SK-N-MC (cell line): ENCODE data around the gene RSRC1.
A peak's percentile ranks its signal among the peaks of the same experiment; 100 is the strongest.
"Not testable (repeated sequence)": the region's sequence is repeated elsewhere in the genome, so short reads cannot be mapped to it uniquely, and the experiment has no call there.

Experiments
- DNase-seq: peaks from one replicate; pipeline ENCODE4 v3.0.0-alpha.2; 2011; ENCODE audit warnings: low read depth, low spot score
- H3K27ac ChIP-seq: fragments of 200-600 bp; sonication (generic); 2 replicates; pipeline ENCODE4 v1.5.1; 2016; ENCODE audit warnings: mixed run types
- H3K36me3 ChIP-seq: fragments of 200-600 bp; sonication (generic); 2 replicates; pipeline ENCODE4 v1.6.1; 2017; ENCODE audit warnings: antibody characterized with exemption, low read length, mixed read lengths; ENCODE audit not compliant: insufficient read depth
- H3K4me3 ChIP-seq: fragments of 200-600 bp; sonication (generic); 2 replicates; pipeline ENCODE4 v1.5.1; 2016
- H3K9ac ChIP-seq: fragments of 200-600 bp; sonication (generic); 2 replicates; pipeline ENCODE4 v1.8.0; 2017; ENCODE audit warnings: mixed run types, mixed read lengths; ENCODE audit not compliant: insufficient read length
- H3K9me3 ChIP-seq: fragments of 200-600 bp; sonication (generic); 2 replicates; pipeline ENCODE4 v1.6.1; 2017; ENCODE audit warnings: low read depth, mild to moderate bottlenecking, antibody characterized with exemption, low read length, moderate library complexity, mixed read lengths
- EZH2 ChIP-seq: fragments of 200-600 bp; sonication (generic); IDR thresholded peaks from one replicate; pipeline ENCODE4 v1.6.1; 2017; ENCODE audit warnings: antibody characterized with exemption
- FOXP2 ChIP-seq: optimal IDR thresholded peaks from 2 replicates; pipeline ENCODE3; 2011; ENCODE audit warnings: mild to moderate bottlenecking, moderate library complexity; ENCODE audit not compliant: insufficient read depth; ENCODE audit errors: extremely low read length, control extremely low read depth
- POLR2AphosphoS5 ChIP-seq: IDR thresholded peaks from 2 replicates; pipeline ENCODE4 v1.6.1; 2012; ENCODE audit warnings: mild to moderate bottlenecking, low read depth, low read length, borderline replicate concordance

RSRC1 gene

GRCh38 chr3:158404131-158404718 is 294.3 kb downstream of the RSRC1 start:
- Histone ChIP-seq H3K9me3 (no peaks in the 10 kb centered on the region), H3K36me3 (no peaks in the 10 kb centered on the region), H3K4me3 (no peak overlapping the region), H3K9ac (no peak overlapping the region), H3K27ac (no peak overlapping the region)
- no peak for TF ChIP-seq EZH2
- no peak for TF ChIP-seq POLR2AphosphoS5
- no peak for TF ChIP-seq FOXP2
- DNase-seq = no peak

GRCh38 chr3:158405507-158405906 is 295.6 kb downstream of the RSRC1 start:
- H3K9ac ChIP-seq = no peak overlapping the region
- no peaks in the 10 kb centered on the region for H3K36me3 ChIP-seq
- H3K9me3 ChIP-seq = no peaks in the 10 kb centered on the region
- DNase-seq = no peak
- H3K4me3 ChIP-seq = no peak overlapping the region
- TF ChIP-seq FOXP2 (no peak), EZH2 (no peak), POLR2AphosphoS5 (no peak)
- H3K27ac ChIP-seq = no peak overlapping the region

GRCh38 chr3:158407844-158408517 is 298.1 kb downstream of the RSRC1 start:
- H3K4me3 ChIP-seq = no peak overlapping the region
- H3K9me3 ChIP-seq = no peaks in the 10 kb centered on the region
- H3K9ac ChIP-seq = no peak overlapping the region
- no peak for TF ChIP-seq POLR2AphosphoS5
- TF ChIP-seq EZH2 = no peak
- TF ChIP-seq FOXP2 = no peak
- no peak overlapping the region for H3K27ac ChIP-seq
- H3K36me3 ChIP-seq = no peaks in the 10 kb centered on the region
- DNase-seq = no peak

GRCh38 chr3:158408518-158408897 is 298.6 kb downstream of the RSRC1 start:
- not testable (repeated sequence) for DNase-seq, H3K9me3 ChIP-seq, H3K27ac ChIP-seq, H3K4me3 ChIP-seq, H3K9ac ChIP-seq, H3K36me3 ChIP-seq

GRCh38 chr3:158418035-158418434 is 308.1 kb downstream of the RSRC1 start:
- H3K4me3 ChIP-seq = no peak overlapping the region
- TF ChIP-seq EZH2 (no peak), FOXP2 (no peak), POLR2AphosphoS5 (no peak)
- H3K9me3 ChIP-seq = no peaks in the 10 kb centered on the region
- H3K27ac ChIP-seq = no peak overlapping the region
- H3K9ac ChIP-seq = no peak overlapping the region
- no peaks in the 10 kb centered on the region for H3K36me3 ChIP-seq
- no peak for DNase-seq

GRCh38 chr3:158419820-158420653 is 310.1 kb downstream of the RSRC1 start:
- Histone ChIP-seq H3K9ac (no peak overlapping the region), H3K9me3 (no peaks in the 10 kb centered on the region), H3K4me3 (no peak overlapping the region), H3K27ac (no peak overlapping the region), H3K36me3 (no peaks in the 10 kb centered on the region)
- DNase-seq = no peak
- TF ChIP-seq POLR2AphosphoS5 (no peak), FOXP2 (no peak), EZH2 (no peak)

- no peaks in the 10 kb centered on the region for H3K9me3 ChIP-seq
- no peak overlapping the region for H3K9ac ChIP-seq
- H3K27ac ChIP-seq = no peak overlapping the region
- TF ChIP-seq FOXP2 = no peak
- no peak for TF ChIP-seq EZH2
- TF ChIP-seq POLR2AphosphoS5 = no peak
- H3K4me3 ChIP-seq = no peak overlapping the region
- H3K36me3 ChIP-seq = no peaks in the 10 kb centered on the region
- DNase-seq = no peak
Measured at GRCh38 chr3:158420654-158421396, 310.9 kb downstream of the RSRC1 start.

- no peak for DNase-seq
Measured at GRCh38 chr3:158430448-158430847, 320.6 kb downstream of the RSRC1 start.

More at GRCh38 chr3:158430448-158430847, 320.6 kb downstream of the RSRC1 start:
- no peak overlapping the region for H3K9ac ChIP-seq
- no peak for TF ChIP-seq EZH2
- no peak for TF ChIP-seq FOXP2
- no peak for TF ChIP-seq POLR2AphosphoS5
- peak overlapping the region; percentile 26; the same call in 1 of the 2 replicates for H3K27ac ChIP-seq
- H3K36me3 ChIP-seq = no peaks in the 10 kb centered on the region
- H3K9me3 ChIP-seq = no peaks in the 10 kb centered on the region
- H3K4me3 ChIP-seq = no peak overlapping the region
